Stomach (tissue), 9 donors: ENCODE results near the gene GPR108. TPM values are rescaled to one million over a fixed set of nuclear protein-coding genes. Genes with fewer than 3 reads are reported as not detected.

Experiments used
- DNase-seq, 2 donors: peaks; one replicate each; pipeline versions ENCODE4 v3.0.0 to v3.0.0-alpha.2; 2013 to 2019
- H3K27ac ChIP-seq, 5 donors: fragments of 200-600 bp in 4 of 5; sonication (generic) in 4 of 5; one replicate each; pipeline ENCODE4 v1.5.1; 2013 to 2019; ENCODE audit warnings: mild to moderate bottlenecking in 1 of 5, moderate library complexity in 1 of 5
- H3K27me3 ChIP-seq, 3 donors: fragments of 200-600 bp; sonication (generic); one replicate each; pipeline ENCODE4 v1.5.1; 2017 to 2019; ENCODE audit warnings: mixed run types in 1 of 3
- H3K36me3 ChIP-seq, 4 donors: fragments of 200-600 bp; sonication (generic); 1 replicate in 3 of 4; 2 replicates in 1 of 4; pipeline ENCODE4 v1.5.1; 2016 to 2019
- H3K4me1 ChIP-seq, 4 donors: fragments of 200-600 bp; sonication (generic); one replicate each; pipeline ENCODE4 v1.5.1; 2016 to 2019
- H3K4me3 ChIP-seq, 4 donors: fragments of 200-600 bp; sonication (generic) in 3 of 4; one replicate each; pipeline ENCODE4 v1.5.1; 2016 to 2019; ENCODE audit warnings: mild to moderate bottlenecking in 1 of 4
- H3K9me3 ChIP-seq, 4 donors: fragments of 200-600 bp; sonication (generic); one replicate each; pipeline ENCODE4 v1.5.1; 2016 to 2019
- EP300 ChIP-seq: sonication (generic); formaldehyde crosslinking; IDR thresholded peaks from one replicate; pipeline ENCODE4 v1.6.1; 2017; ENCODE audit warnings: antibody characterized with exemption
- POLR2A ChIP-seq, 4 donors: fragments of 450-650 bp; IDR thresholded peaks; one replicate each; pipeline ENCODE4 v1.6.1; 2016; ENCODE audit warnings: antibody characterized with exemption in 4 of 4, control low read depth in 2 of 4, mild to moderate bottlenecking in 1 of 4, moderate library complexity in 1 of 4
- POLR2AphosphoS5 ChIP-seq, 3 donors: sonication (generic); formaldehyde crosslinking; IDR thresholded peaks; one replicate each; pipeline ENCODE4 v1.6.1; 2016; ENCODE audit warnings: antibody characterized with exemption in 3 of 3
- WGBS, 5 donors: extraction: QIAGEN DNeasy Blood & Tissue Kit in 3 of 5; methylation state at CpG; one replicate each; pipeline versions ENCODE4 v1.1.5 to v1.1.7; 2013 to 2018; 5-methylcytosine and 5-hydroxymethylcytosine counted together
- intact Hi-C: fragments of 100-400 bp; cut with DNase I; formaldehyde crosslinking; loops from one replicate; pipeline ENCODE4 v1.15.1; 2023; ENCODE audit warnings: low total_unique reads
- polyA plus RNA-seq, 3 donors: library from polyadenylated mRNA; stranded (reverse); fragments of 200-250 nt; gene quantifications; one replicate each; pipeline ENCODE4 v1.2.3, GENCODE V29; 2013
- total RNA-seq, 5 donors: library from RNA; depleted of rRNA; stranded (reverse); fragments of >200 nt; gene quantifications; one replicate each; pipeline versions ENCODE4 v1.1.0 to v1.2.3, GENCODE V29; 2014 to 2016
- TF ChIP-seq, protein P1 (sequence below), 7 experiments: fragments of 450-650 bp in 4 of 7; fragments of 200-600 bp in 3 of 7; sonication (generic) in 3 of 7; IDR thresholded peaks; one replicate each; pipeline ENCODE4 v1.5.1; 2016 to 2019; ENCODE audit warnings: antibody characterized with exemption in 7 of 7, control low read depth in 2 of 7, mild to moderate bottlenecking in 1 of 7
- donor health status: healthy with polysubstance abuse.
- donor health status: Bipolar disorder and iron deficiency.
- donor health status: healthy.

The GPR108 gene
- total and polyA plus RNA-seq, 8 donors = 28.1 to 132 (median 59.2) TPM

DNA sequence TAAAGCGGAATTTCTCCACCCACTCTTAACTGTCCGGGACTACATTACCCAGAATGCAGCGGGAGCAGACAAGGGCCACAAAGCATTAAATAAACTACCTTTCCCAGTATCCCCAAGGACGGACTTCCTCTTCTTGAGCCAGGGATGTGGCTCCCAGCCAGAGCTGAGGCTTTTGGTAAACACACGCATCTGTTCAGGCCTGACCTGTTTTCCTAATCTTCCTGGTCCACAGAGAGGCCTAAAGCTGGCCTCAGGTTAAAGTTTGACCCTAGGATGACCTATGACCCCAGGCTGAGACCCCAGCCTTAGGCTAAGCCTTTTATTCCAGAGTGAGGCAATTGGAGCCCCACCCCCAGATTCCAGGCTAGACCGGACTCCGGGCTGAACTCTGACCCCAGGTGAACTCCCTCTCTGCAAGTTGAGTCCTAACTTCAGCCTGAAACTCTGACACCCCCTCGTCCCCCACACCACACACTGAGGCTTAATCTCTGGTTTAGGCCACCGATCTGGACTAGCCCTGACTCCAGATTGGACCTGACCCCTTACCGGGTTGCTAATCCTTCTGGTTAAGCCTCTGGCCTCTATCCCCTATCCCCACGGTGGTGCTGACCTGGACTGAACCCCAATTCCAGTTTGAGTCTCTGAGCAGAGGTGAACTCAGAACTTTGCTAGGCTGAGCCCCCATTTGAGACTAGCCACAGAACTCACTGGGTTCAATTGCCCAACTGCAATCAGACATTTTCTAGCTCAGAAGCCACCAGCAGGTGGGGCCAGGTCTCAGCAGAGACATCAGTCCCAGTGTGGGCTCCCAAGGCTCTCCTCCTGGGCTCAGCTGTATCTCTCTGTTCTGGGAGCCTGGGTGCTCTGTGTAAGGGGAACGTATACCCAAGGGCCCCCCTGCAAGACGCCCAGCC is 750 bp upstream of the GPR108 start:
- peak overlapping the region; percentile 89 to 98 (median 93) for H3K27ac ChIP-seq
- H3K4me3 ChIP-seq = peak overlapping the region; percentile 0 to 87 (median 76)
- TF ChIP-seq POLR2A (IDR thresholded peaks at IDR 0.05) (no peak), EP300 (no peak), POLR2AphosphoS5 (IDR thresholded peaks at IDR 0.05) (peak; percentile 44 to 87 (median 76))
- TF ChIP-seq, protein P1, sequence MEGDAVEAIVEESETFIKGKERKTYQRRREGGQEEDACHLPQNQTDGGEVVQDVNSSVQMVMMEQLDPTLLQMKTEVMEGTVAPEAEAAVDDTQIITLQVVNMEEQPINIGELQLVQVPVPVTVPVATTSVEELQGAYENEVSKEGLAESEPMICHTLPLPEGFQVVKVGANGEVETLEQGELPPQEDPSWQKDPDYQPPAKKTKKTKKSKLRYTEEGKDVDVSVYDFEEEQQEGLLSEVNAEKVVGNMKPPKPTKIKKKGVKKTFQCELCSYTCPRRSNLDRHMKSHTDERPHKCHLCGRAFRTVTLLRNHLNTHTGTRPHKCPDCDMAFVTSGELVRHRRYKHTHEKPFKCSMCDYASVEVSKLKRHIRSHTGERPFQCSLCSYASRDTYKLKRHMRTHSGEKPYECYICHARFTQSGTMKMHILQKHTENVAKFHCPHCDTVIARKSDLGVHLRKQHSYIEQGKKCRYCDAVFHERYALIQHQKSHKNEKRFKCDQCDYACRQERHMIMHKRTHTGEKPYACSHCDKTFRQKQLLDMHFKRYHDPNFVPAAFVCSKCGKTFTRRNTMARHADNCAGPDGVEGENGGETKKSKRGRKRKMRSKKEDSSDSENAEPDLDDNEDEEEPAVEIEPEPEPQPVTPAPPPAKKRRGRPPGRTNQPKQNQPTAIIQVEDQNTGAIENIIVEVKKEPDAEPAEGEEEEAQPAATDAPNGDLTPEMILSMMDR (IDR thresholded peaks at IDR 0.05) = peak in 5 of 7 experiments; percentile 31 to 79 (median 63)
- H3K27me3 ChIP-seq = no peaks in the 10 kb centered on the region
- intact Hi-C loops = loop anchor here (10.0 kb wide), 1 partner anchor 127 kb away; no protein-coding TSS in a partner anchor
- peaks cover 2 to 28% (median 20%) of the 10 kb centered on the region in 4 donors for H3K36me3 ChIP-seq
- DNase-seq = peak; percentile 93 to 99
- H3K4me1 ChIP-seq = peaks cover 37 to 70% (median 59%) of the 10 kb centered on the region in 4 donors
- no peaks in the 10 kb centered on the region for H3K9me3 ChIP-seq
- 8 to 13% (median 9%) methylated on average over 13 of the region's 13 CpGs for WGBS, 5 donors

DNA sequence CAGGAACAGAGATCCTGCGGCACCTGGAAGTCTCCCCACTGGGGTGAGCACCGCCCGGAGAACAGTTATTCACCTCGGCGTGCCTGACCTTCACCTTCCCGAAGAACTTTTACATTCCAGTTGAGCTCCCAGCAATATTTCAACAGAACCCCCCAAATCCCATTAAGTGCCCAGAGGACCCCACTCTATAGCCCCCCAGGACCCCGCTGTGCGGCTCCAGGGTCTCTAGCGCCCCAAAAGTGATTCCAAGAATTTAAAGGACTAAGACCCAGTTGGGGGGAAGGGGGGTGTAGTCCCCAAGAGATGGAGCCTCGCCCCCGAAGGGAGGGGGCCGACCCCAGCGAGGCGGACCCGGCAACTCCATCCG is 480 bp downstream of the GPR108 start:
- TF ChIP-seq POLR2A (IDR thresholded peaks at IDR 0.05) (no peak), EP300 (no peak), POLR2AphosphoS5 (IDR thresholded peaks at IDR 0.05) (no peak)
- TF ChIP-seq, protein P1 (IDR thresholded peaks at IDR 0.05) = no peak
- DNase-seq = no peak
- H3K36me3 ChIP-seq = peaks cover 6 to 30% (median 25%) of the 10 kb centered on the region in 4 donors
- 0 to 2% (median 1%) methylated on average over 11 to 16 of the region's 16 CpGs for WGBS, 5 donors
- peak overlapping the region; percentile 93 to 99 (median 97) for H3K27ac ChIP-seq
- H3K9me3 ChIP-seq = no peaks in the 10 kb centered on the region
- H3K27me3 ChIP-seq = no peaks in the 10 kb centered on the region
- peak overlapping the region; percentile 62 to 91 (median 82) for H3K4me3 ChIP-seq
- intact Hi-C loops = loop anchor here (10.0 kb wide), 1 partner anchor 128 kb away; no protein-coding TSS in a partner anchor
- H3K4me1 ChIP-seq = peaks cover 35 to 58% (median 52%) of the 10 kb centered on the region in 4 donors

DNA sequence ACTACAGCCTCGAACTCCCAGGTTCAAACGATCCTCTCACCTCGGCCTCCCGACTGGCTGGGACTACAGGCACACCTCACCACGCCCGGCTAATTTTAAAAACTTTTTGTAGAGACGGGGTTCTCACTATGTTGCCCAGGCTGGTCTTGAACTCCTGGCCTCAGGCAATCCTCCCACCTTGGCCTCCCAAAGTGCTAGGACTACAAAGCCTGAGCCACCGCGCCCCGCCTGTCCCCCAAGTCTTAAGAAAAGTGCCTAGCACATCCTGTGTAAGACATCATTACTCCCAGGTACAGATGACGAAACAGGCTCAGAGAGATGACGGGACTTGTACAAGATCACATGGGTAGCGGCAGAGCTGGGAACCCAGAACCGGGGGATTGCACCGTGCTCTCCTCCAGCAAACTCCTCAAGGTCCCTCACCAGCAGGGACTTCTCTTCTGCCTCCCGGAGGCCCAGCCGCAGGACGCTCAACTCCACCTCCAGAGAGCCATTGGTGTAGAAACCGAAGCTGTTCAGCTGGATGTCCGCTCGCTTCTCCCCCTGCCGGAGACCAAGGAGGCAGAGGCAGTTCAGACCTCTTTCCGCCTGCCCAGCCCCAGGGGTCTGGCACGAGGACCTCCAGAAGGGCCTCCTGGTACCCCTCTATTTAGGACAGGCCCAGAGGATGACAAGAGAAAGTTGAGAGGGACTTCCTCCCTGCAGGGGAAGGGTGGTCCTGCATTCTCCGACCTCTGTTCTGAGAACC is 1.0 kb downstream of the GPR108 start:
- WGBS, 5 donors = 22 to 47% (median 25%) methylated on average over 15 to 25 of the region's 25 CpGs
- Histone ChIP-seq H3K27ac (peak overlapping the region; percentile 93 to 99 (median 97)), H3K4me1 (peaks cover 32 to 52% (median 46%) of the 10 kb centered on the region in 4 donors), H3K36me3 (peaks cover 10 to 36% (median 31%) of the 10 kb centered on the region in 4 donors), H3K9me3 (no peaks in the 10 kb centered on the region), H3K27me3 (no peaks in the 10 kb centered on the region), H3K4me3 (peak overlapping the region; percentile 62 to 91 (median 82))
- intact Hi-C loops = loop anchor here (10.0 kb wide), 1 partner anchor 128 kb away; no protein-coding TSS in a partner anchor
- TF ChIP-seq POLR2A (IDR thresholded peaks at IDR 0.05) (no peak), EP300 (no peak), POLR2AphosphoS5 (IDR thresholded peaks at IDR 0.05) (peak in 2 of 3 donors; percentile 26 to 57)
- TF ChIP-seq, protein P1 (IDR thresholded peaks at IDR 0.05) = peak in 5 of 7 experiments; percentile 38 to 77 (median 53)
- peak; percentile 75 to 93 for DNase-seq
